ENCODE measurements around the gene STX8.

DNA sequence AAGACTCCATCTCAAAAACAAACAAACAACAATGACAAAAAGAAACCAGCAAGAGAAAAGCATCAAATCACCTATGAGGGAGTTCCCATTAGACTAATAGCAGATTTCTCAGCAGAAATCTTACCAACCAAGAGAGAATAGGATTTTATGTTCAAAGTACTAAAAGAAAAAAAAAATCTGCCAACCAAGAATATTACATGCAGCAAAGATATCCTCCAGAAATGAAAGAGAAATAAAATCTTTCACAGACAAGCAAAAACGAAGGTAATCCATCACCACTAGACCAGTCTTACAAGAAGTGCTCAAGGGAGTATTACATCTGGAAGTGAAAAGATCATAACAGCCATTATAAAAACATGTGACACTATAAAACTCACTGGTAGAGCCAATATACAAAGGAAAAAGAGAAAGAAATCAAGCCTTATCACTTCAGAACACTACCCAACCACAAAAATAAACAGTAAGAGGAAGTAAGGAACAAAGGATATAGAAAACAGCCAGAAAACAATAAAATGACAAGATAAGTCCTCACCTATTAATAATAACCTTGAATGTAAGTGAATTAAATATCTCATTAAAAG is 66.3 kb downstream of the STX8 start:
- TF ChIP-seq POLR2AphosphoS5 (IDR thresholded peaks at IDR 0.05; ENCODE audit: low read depth, low read length) (no peak), POLR2A (IDR thresholded peaks at IDR 0.05; ENCODE audit: low read depth, low read length) (no peak), TAF1 (IDR thresholded peaks at IDR 0.05; ENCODE audit: borderline replicate concordance, low read depth, low read length) (no peak)

Measured in GM12892 (cell line).